Glutamatergic neuron (in vitro differentiated cells): ENCODE measurements around the gene AMIGO3. TPM values are rescaled to one million over a fixed set of nuclear protein-coding genes. Genes with fewer than 3 reads are reported as not detected.

Source experiments
- DNase-seq: peaks from one replicate; pipeline ENCODE4 v3.0.0; 2022
- H3K27ac Mint-ChIP-seq: one replicate; pipeline ENCODE4 v1.8.0; 2020; ENCODE audit warnings: mild to moderate bottlenecking, mixed read lengths, inconsistent platforms; ENCODE audit not compliant: unreplicated experiment
- H3K27me3 Mint-ChIP-seq: one replicate; pipeline ENCODE4 v1.8.0; 2020; ENCODE audit warnings: mild to moderate bottlenecking, moderate library complexity, mixed read lengths, inconsistent platforms; ENCODE audit not compliant: unreplicated experiment
- H3K36me3 Mint-ChIP-seq: one replicate; pipeline ENCODE4 v1.8.0; 2020; ENCODE audit warnings: mild to moderate bottlenecking, mixed read lengths, inconsistent platforms; ENCODE audit not compliant: unreplicated experiment
- H3K4me1 Mint-ChIP-seq: one replicate; pipeline ENCODE4 v1.8.0; 2020; ENCODE audit warnings: mild to moderate bottlenecking, low read depth, mixed read lengths, inconsistent platforms; ENCODE audit not compliant: unreplicated experiment
- H3K4me3 Mint-ChIP-seq: one replicate; pipeline ENCODE4 v1.8.0; 2020; ENCODE audit warnings: mild to moderate bottlenecking, mixed read lengths, inconsistent platforms; ENCODE audit not compliant: unreplicated experiment
- H3K9me3 Mint-ChIP-seq: one replicate; pipeline ENCODE4 v1.8.0; 2020; ENCODE audit warnings: mild to moderate bottlenecking, moderate library complexity, mixed read lengths, inconsistent platforms; ENCODE audit not compliant: unreplicated experiment
- CTCF ChIP-seq: fragments of 200-600 bp; sonication (generic); IDR thresholded peaks from one replicate; pipeline ENCODE4 v1.5.0; 2021; ENCODE audit not compliant: partially characterized antibody, unreplicated experiment
- total RNA-seq: library from RNA; stranded (reverse); fragmentation: NEBNext Ultra II Directional; extraction: Animal tissue kit (Norgen Biotek cat#: 25700); gene quantifications from one replicate; pipeline ENCODE4 v1.2.1, GENCODE V29; 2021; ENCODE audit not compliant: unreplicated experiment

AMIGO3 gene
- total RNA-seq, 1 donor from 2014 or later: 1.4 TPM

DNA sequence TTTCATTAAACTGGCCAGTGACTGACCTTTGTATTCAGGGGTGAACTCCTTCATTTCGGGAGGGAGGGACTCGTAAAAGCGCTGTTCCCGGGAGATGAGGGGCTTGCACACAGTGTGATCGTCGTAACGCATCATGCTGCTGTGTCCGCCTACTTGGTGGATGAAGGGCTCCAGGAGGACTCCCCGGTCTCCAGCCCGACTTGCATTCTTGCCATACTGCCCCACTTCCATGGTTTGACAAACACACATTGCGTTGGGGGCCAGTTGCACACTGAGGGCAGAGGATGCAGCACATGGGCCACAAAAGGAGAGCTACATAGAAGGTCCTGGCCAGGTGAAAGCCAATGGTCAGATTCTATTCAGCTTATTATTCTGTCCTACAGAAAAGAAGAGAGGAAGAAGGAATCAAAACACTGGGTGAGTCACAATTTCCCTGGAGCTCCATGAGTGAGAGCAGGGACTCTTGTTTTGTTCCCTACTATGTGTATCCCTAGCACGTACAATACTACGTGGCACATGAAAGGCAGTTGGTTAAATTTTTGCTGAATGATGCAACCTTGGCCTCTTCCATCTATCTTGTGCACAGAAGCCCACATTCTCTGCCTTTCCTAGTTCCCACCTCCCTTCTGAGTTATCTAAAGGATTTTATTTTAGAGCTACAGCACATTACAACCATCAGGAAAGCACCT is 28.5 kb upstream of the AMIGO3 start:
- no peaks in the 10 kb centered on the region for H3K9me3 Mint-ChIP-seq
- H3K4me1 Mint-ChIP-seq: peaks cover 5% of the 10 kb centered on the region
- DNase-seq: no peak
- H3K27me3 Mint-ChIP-seq: peaks cover under 1% of the 10 kb centered on the region
- H3K27ac Mint-ChIP-seq: peak overlapping the region; percentile 69
- H3K4me3 Mint-ChIP-seq: no peak overlapping the region
- TF ChIP-seq CTCF: no peak
- H3K36me3 Mint-ChIP-seq: no peaks in the 10 kb centered on the region

- no peaks in the 10 kb centered on the region for H3K27me3 Mint-ChIP-seq
- no peak overlapping the region for H3K4me3 Mint-ChIP-seq
- H3K36me3 Mint-ChIP-seq: no peaks in the 10 kb centered on the region
- no peak overlapping the region for H3K27ac Mint-ChIP-seq
- no peak for TF ChIP-seq CTCF
- no peak for DNase-seq
- H3K4me1 Mint-ChIP-seq: peaks cover 5% of the 10 kb centered on the region
- no peaks in the 10 kb centered on the region for H3K9me3 Mint-ChIP-seq
Observed at GRCh38 chr3:49745986-49746385, 26.5 kb upstream of the AMIGO3 start.

DNA sequence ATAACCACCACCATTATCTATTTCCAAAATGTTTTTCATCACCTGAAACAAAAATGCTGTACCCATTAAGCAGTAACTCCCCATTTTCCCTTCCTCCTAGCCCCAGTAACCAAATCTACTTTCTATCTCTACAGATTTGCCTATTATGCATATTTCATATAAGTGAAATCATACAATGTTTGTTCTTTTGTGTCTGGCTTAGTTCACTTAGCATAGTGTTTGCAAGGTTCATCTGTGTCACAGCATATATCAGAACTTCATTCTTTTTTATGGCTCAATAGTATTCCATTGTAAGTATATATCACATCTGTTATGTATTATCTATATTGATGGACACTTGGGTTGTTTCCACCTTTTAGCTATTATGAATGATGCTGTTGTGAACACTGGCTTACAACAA is 20.9 kb upstream of the AMIGO3 start:
- DNase-seq: no peak

GRCh38 chr3:49738067-49738713 is 18.7 kb upstream of the AMIGO3 start:
- H3K27me3 Mint-ChIP-seq: peaks cover 1% of the 10 kb centered on the region
- H3K4me3 Mint-ChIP-seq: no peak overlapping the region
- H3K4me1 Mint-ChIP-seq: no peaks in the 10 kb centered on the region
- no peaks in the 10 kb centered on the region for H3K36me3 Mint-ChIP-seq
- H3K27ac Mint-ChIP-seq: peak overlapping the region; percentile 1
- no peak for TF ChIP-seq CTCF
- DNase-seq: no peak
- H3K9me3 Mint-ChIP-seq: peaks cover 4% of the 10 kb centered on the region

More for the DNA sequence above, 20.9 kb upstream of the AMIGO3 start:
- peaks cover 2% of the 10 kb centered on the region for H3K9me3 Mint-ChIP-seq
- no peaks in the 10 kb centered on the region for H3K36me3 Mint-ChIP-seq
- H3K27me3 Mint-ChIP-seq: peaks cover 1% of the 10 kb centered on the region
- no peak for TF ChIP-seq CTCF
- H3K4me1 Mint-ChIP-seq: no peaks in the 10 kb centered on the region
- peak overlapping the region; percentile 32 for H3K4me3 Mint-ChIP-seq
- no peak overlapping the region for H3K27ac Mint-ChIP-seq

- Mint-ChIP-seq H3K9me3 (peaks cover 4% of the 10 kb centered on the region), H3K4me3 (no peak overlapping the region), H3K36me3 (no peaks in the 10 kb centered on the region), H3K4me1 (no peaks in the 10 kb centered on the region), H3K27ac (no peak overlapping the region), H3K27me3 (peaks cover 1% of the 10 kb centered on the region)
- no peak for DNase-seq
- no peak for TF ChIP-seq CTCF
Observed at GRCh38 chr3:49734752-49735151, 15.3 kb upstream of the AMIGO3 start.
